ENCODE measurements around the gene ATP11A. TPM values are rescaled to one million over a fixed set of nuclear protein-coding genes. Genes with fewer than 3 reads are reported as not detected.

ATP11A gene
- total RNA-seq: 72.0 and 75.2 TPM in 2 replicates

GRCh38 chr13:112689303-112690245 is at the start of gene ATP11A:
TSS of gene ATP11A (plus strand) at chr13:112690038. CDS start at chr13:112690417, 379 bp downstream.
- DNase-seq (ENCODE audit: low spot score): peak; percentile 81
- Mint-ChIP-seq H3K36me3 (ENCODE audit: low read depth) (peaks cover 4% of the 10 kb centered on the region), H3K27ac (peak within 1 kb of the TSS; percentile 95), H3K9me3 (no peaks in the 10 kb centered on the region), H3K4me3 (ENCODE audit: low read depth) (peak within 1 kb of the TSS; percentile 87), H3K27me3 (ENCODE audit: low read depth) (no peaks in the 10 kb centered on the region), H3K4me1 (ENCODE audit: low read depth) (peaks cover 45% of the 10 kb centered on the region)
- intact Hi-C loops (cut with micrococcal nuclease): loop anchor here (1.0 to 5.0 kb wide), 4 partner anchors 48 to 1977 kb away; partner anchors contain the start of genes ING1 and TUBGCP3

DNA sequence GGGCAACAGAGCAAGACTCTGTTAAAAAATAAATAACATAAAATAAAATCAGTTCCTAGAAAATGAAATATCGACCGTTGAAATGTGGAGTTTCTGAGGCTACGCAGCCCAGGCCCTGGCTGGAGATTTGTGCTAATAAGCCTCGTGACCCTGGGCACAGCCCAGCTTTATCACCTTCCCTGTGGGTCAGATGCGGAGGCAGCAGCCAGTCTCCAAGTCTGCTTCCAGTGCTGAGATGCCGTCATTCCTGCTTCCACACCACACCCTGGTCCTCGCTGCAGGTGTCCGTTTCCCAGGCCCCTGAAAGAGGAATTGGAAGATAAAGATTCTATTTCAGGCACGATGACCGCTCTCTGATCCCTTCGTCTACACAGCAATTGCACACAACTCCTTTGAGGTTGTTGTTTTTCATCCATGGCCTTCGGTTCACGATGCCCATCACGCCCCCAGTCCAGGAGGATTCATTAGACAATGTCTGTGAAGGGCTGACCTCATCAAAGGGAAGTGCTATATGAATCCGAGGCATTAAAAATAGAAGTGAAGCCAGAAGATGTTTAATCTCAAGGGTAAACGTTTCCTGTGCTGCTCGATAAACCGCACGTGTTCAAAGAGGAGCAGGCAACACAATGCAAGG is 48.3 kb upstream of the ATP11A start:
- Mint-ChIP-seq H3K4me3 (ENCODE audit: low read depth) (no peak overlapping the region), H3K36me3 (ENCODE audit: low read depth) (no peaks in the 10 kb centered on the region), H3K27me3 (ENCODE audit: low read depth) (peaks cover 13% of the 10 kb centered on the region), H3K4me1 (ENCODE audit: low read depth) (peaks cover 9% of the 10 kb centered on the region), H3K9me3 (no peaks in the 10 kb centered on the region), H3K27ac (no peak overlapping the region)
- intact Hi-C loops (cut with micrococcal nuclease): loop anchor here (1.0 kb wide), 1 partner anchor 48 kb away; no protein-coding TSS in a partner anchor
- DNase-seq (ENCODE audit: low spot score): no peak

GRCh38 chr13:112642090-112642460 is 47.8 kb upstream of the ATP11A start:
- Mint-ChIP-seq H3K4me3 (ENCODE audit: low read depth) (no peak overlapping the region), H3K27ac (no peak overlapping the region), H3K9me3 (no peaks in the 10 kb centered on the region), H3K4me1 (ENCODE audit: low read depth) (peaks cover 9% of the 10 kb centered on the region), H3K36me3 (ENCODE audit: low read depth) (no peaks in the 10 kb centered on the region), H3K27me3 (ENCODE audit: low read depth) (peaks cover 13% of the 10 kb centered on the region)
- intact Hi-C loops (cut with micrococcal nuclease): no loop called here
- no peak for DNase-seq (ENCODE audit: low spot score)

DNA sequence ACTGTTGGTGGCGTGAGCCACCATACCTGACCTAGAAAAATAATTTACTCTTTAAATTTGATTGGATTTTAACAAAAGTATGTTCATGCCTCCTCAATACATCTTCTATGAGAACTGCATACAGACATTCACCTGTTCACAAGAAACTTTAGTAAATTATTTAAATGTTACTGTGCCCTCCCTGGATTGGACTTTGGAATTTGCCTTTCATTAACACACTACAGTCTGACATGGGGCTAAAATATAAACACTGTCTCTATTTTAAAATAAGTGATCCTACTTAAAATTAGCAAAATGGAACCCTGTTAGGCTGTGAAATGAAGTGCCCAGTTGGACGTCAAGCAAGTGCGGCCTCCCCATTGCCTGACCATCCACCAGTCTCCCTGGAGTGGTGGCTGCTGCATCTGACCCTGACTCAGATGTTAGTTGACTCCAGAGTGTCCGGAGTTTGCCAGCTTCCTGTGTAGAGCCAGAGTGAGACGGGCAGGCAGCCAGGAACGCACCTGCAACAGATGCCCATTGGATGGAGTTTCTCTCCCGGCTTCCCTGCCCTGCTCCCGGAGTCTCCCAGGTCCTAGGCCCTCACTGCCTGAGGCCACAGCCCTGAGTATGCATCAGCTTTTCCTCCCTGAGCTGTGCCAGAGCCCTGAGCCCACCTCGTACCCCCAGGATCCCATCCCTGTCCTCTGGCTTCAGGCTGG is 45.9 kb upstream of the ATP11A start:
- Mint-ChIP-seq H3K27me3 (ENCODE audit: low read depth) (peaks cover 12% of the 10 kb centered on the region), H3K4me3 (ENCODE audit: low read depth) (no peak overlapping the region), H3K4me1 (ENCODE audit: low read depth) (peaks cover 9% of the 10 kb centered on the region), H3K9me3 (no peaks in the 10 kb centered on the region), H3K36me3 (ENCODE audit: low read depth) (no peaks in the 10 kb centered on the region), H3K27ac (no peak overlapping the region)
- no peak for DNase-seq (ENCODE audit: low spot score)
- intact Hi-C loops (cut with micrococcal nuclease): no loop called here

DNA sequence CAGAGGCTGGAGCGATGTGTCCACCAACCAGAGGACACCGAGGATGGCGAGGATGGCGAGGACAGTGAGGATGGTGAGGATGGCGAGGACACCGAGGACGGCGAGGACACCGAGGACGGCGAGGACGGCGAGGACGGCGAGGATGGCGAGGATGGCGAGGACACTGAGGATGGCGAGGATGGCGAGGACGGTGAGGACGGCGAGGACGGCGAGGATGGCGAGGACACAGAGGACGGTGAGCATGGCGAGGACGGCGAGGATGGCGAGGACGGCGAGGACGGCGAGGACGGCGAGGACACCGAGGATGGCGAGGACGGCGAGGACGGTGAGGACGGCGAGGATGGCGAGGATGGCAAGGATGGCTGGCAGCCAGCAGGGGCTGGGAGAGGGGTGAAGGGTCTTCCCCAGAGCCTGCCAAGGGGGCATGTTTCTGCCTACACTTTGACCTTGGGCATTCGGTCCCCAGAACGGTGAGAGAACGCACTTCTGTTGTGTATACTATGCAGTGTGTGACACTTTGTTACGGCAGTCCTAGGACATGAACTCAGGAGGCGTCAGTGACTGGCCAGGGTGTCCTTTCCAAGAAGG is 44.4 kb upstream of the ATP11A start:
- intact Hi-C loops (cut with micrococcal nuclease): no loop called here
- Mint-ChIP-seq H3K27ac (no peak overlapping the region), H3K36me3 (ENCODE audit: low read depth) (no peaks in the 10 kb centered on the region), H3K27me3 (ENCODE audit: low read depth) (peaks cover 2% of the 10 kb centered on the region), H3K9me3 (no peaks in the 10 kb centered on the region), H3K4me1 (ENCODE audit: low read depth) (peaks cover 4% of the 10 kb centered on the region), H3K4me3 (ENCODE audit: low read depth) (no peak overlapping the region)
- no peak for DNase-seq (ENCODE audit: low spot score)

- no peaks in the 10 kb centered on the region for H3K36me3 Mint-ChIP-seq (ENCODE audit: low read depth)
- intact Hi-C loops (cut with micrococcal nuclease): no loop called here
- H3K4me1 Mint-ChIP-seq (ENCODE audit: low read depth): no peaks in the 10 kb centered on the region
- no peaks in the 10 kb centered on the region for H3K9me3 Mint-ChIP-seq
- H3K27ac Mint-ChIP-seq: no peak overlapping the region
- H3K4me3 Mint-ChIP-seq (ENCODE audit: low read depth): no peak overlapping the region
- H3K27me3 Mint-ChIP-seq (ENCODE audit: low read depth): peaks cover 4% of the 10 kb centered on the region
- no peak for DNase-seq (ENCODE audit: low spot score)
Measured at GRCh38 chr13:112647256-112647655, 42.6 kb upstream of the ATP11A start.

DNA sequence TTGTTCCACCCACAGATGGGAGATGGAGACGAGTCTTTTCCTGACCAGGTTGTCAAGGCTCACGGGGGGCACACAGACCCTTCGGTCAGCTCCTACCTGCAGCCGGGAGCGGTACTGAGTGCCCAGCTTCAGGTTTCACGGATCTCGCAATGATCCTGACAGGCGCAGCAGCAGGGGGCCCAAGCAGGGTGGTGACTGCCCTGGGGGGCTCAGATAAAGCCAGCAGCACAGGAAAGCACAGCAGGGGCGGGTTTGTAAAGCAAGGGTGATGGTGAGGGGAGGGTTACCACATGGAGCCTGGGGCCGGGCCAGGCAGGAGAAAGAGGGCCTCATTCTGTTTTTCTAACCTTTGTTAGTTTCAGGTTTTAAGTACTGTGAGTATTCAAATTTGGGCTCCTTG is 41.7 kb upstream of the ATP11A start:
- no peak overlapping the region for H3K27ac Mint-ChIP-seq

DNA sequence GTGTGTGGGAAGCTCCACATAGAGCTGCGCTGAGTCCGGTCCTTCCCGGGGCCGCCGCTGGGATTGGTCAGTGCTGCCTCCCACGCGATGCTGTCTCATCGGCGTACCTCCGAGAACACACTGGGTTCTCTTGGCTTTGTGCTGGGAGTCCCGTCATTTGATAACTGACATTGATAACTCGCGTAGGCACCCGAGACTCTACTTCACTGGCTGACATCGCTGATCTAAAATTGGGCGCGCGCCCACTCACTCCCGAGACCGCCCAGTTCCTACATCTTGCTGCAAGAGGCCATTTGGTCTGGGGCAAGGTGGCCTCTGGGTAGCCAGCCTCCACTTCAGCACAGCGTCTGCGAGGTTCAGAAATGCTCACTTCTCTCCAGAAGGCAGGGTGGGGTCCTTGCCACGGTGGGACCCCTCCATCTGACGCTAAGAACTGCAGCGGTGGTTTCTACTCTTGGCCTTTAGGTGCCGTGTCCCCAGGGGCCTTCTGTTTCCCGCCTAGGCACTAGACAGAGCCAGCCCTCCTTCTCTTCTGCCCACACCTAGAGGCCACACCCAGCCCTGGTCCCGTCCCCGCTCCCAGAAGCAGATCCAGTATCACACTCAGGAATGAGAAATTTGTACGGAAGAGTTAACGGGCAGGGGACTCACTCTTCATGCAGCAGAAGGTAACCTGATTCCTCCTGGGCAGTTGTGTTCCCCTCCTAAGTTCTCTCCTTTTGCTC is 40.7 kb upstream of the ATP11A start:
- no peak overlapping the region for H3K27ac Mint-ChIP-seq
- intact Hi-C loops (cut with micrococcal nuclease): no loop called here
- H3K36me3 Mint-ChIP-seq (ENCODE audit: low read depth): no peaks in the 10 kb centered on the region
- H3K9me3 Mint-ChIP-seq: no peaks in the 10 kb centered on the region
- no peak overlapping the region for H3K4me3 Mint-ChIP-seq (ENCODE audit: low read depth)
- H3K27me3 Mint-ChIP-seq (ENCODE audit: low read depth): peaks cover 7% of the 10 kb centered on the region
- no peak for DNase-seq (ENCODE audit: low spot score)
- no peaks in the 10 kb centered on the region for H3K4me1 Mint-ChIP-seq (ENCODE audit: low read depth)

More for the DNA sequence above, 41.7 kb upstream of the ATP11A start:
- H3K36me3 Mint-ChIP-seq (ENCODE audit: low read depth): no peaks in the 10 kb centered on the region
- H3K4me3 Mint-ChIP-seq (ENCODE audit: low read depth): no peak overlapping the region
- no peak for DNase-seq (ENCODE audit: low spot score)
- intact Hi-C loops (cut with micrococcal nuclease): no loop called here
- peaks cover 7% of the 10 kb centered on the region for H3K27me3 Mint-ChIP-seq (ENCODE audit: low read depth)
- H3K9me3 Mint-ChIP-seq: no peaks in the 10 kb centered on the region
- no peaks in the 10 kb centered on the region for H3K4me1 Mint-ChIP-seq (ENCODE audit: low read depth)

- H3K4me3 Mint-ChIP-seq (ENCODE audit: low read depth): no peak overlapping the region
- intact Hi-C loops (cut with micrococcal nuclease): no loop called here
- H3K27ac Mint-ChIP-seq: no peak overlapping the region
- no peak for DNase-seq (ENCODE audit: low spot score)
- no peaks in the 10 kb centered on the region for H3K4me1 Mint-ChIP-seq (ENCODE audit: low read depth)
- H3K27me3 Mint-ChIP-seq (ENCODE audit: low read depth): peaks cover 7% of the 10 kb centered on the region
- no peaks in the 10 kb centered on the region for H3K9me3 Mint-ChIP-seq
- H3K36me3 Mint-ChIP-seq (ENCODE audit: low read depth): no peaks in the 10 kb centered on the region
Measured at GRCh38 chr13:112651311-112651710, 38.5 kb upstream of the ATP11A start.

DNA sequence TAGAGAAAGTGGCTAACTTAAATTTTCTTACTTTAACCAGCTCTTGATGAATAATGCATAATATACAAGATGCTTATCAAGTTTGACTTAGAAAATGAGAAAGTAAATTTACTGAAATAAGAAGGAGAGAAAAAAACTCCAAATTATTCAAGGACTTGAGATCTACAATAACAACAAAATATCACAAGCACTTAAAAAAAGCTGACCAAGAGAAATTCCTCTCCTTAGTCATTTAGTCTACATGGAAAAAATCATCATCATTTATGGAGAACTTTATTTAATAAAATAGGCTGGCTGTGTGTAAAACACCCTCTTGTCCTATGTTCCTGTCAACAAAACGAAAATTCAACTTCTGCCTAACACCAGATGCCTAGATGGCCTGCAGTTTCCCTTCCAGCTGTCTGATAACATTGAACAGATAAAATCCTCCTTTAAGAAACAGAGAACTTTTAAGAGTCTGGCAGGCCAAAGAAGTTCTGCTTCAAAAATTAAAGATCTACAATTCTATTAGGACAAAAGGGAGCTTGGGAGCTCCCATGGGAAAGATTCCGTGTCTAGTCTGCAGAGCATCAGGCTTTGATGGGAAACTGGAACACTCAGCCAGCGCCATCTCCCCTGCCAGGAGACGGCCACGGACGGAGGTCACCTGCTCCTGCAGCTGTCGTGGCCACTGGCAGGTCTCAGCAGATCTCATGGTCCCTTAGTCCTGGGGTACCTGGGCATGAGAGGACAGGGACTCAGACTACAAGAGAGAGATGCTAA is 37.9 kb upstream of the ATP11A start:
- H3K9me3 Mint-ChIP-seq: no peaks in the 10 kb centered on the region
- H3K36me3 Mint-ChIP-seq (ENCODE audit: low read depth): no peaks in the 10 kb centered on the region
- intact Hi-C loops (cut with micrococcal nuclease): no loop called here
- H3K27ac Mint-ChIP-seq: no peak overlapping the region
- no peak overlapping the region for H3K4me3 Mint-ChIP-seq (ENCODE audit: low read depth)
- peaks cover 7% of the 10 kb centered on the region for H3K27me3 Mint-ChIP-seq (ENCODE audit: low read depth)
- H3K4me1 Mint-ChIP-seq (ENCODE audit: low read depth): no peaks in the 10 kb centered on the region
- DNase-seq (ENCODE audit: low spot score): no peak

- Mint-ChIP-seq H3K4me1 (ENCODE audit: low read depth) (no peaks in the 10 kb centered on the region), H3K36me3 (ENCODE audit: low read depth) (no peaks in the 10 kb centered on the region), H3K9me3 (no peaks in the 10 kb centered on the region), H3K4me3 (ENCODE audit: low read depth) (no peak overlapping the region), H3K27me3 (ENCODE audit: low read depth) (peaks cover 7% of the 10 kb centered on the region), H3K27ac (no peak overlapping the region)
- intact Hi-C loops (cut with micrococcal nuclease): no loop called here
- no peak for DNase-seq (ENCODE audit: low spot score)
Measured at GRCh38 chr13:112652512-112653070, 37.2 kb upstream of the ATP11A start.

Measured in activated T-helper 2 cell treated with anti-CD3 and anti-CD28 coated beads, Interferon-gamma antibody, Interleukin-2, Interleukin-4, amounts not matched to agents 10 μg/mL and 5 μg/mL and 100 μg/mL, durations not matched to agents 14 hours and 24 hours and 36 hours (primary cell).